Natural killer cell (primary cell): ENCODE data around the gene FXYD3. TPM values are rescaled to one million over a fixed set of nuclear protein-coding genes. Genes with fewer than 3 reads are reported as not detected.

Experiments used
- ATAC-seq, 3 donors: fragments of 150-1000 bp in 2 of 3; fragments of 200-7000 bp in 1 of 3; cut with Tn5 transposase; 1 replicate in 1 of 3; 2 replicates in 2 of 3; pipeline ENCODE4 v1.10.0; 2021; ENCODE audit warnings: mild to moderate bottlenecking in 2 of 3, moderate library complexity in 2 of 3
- DNase-seq, 2 donors: peaks; one replicate each; pipeline versions ENCODE4 v3.0.0 to v3.0.0-alpha.2; 2013 to 2021; ENCODE audit warnings: mixed read lengths in 1 of 2
- H3K27ac ChIP-seq: one replicate; pipeline ENCODE4 v1.5.1; 2013; ENCODE audit warnings: mild to moderate bottlenecking, low read length
- H3K27me3 ChIP-seq: one replicate; pipeline ENCODE4 v1.6.1; 2013; ENCODE audit warnings: low read length; ENCODE audit not compliant: control insufficient read depth, insufficient read depth
- H3K36me3 ChIP-seq: one replicate; pipeline ENCODE4 v1.6.1; 2013; ENCODE audit warnings: low read length; ENCODE audit not compliant: control insufficient read depth, insufficient read depth
- H3K4me1 ChIP-seq: one replicate; pipeline ENCODE4 v1.6.1; 2013; ENCODE audit warnings: low read length; ENCODE audit not compliant: control insufficient read depth, insufficient read depth
- H3K4me3 ChIP-seq: one replicate; pipeline ENCODE4 v1.5.1; 2013; ENCODE audit warnings: low read length
- H3K9me3 ChIP-seq: one replicate; pipeline ENCODE4 v1.6.1; 2013; ENCODE audit warnings: low read length; ENCODE audit not compliant: control insufficient read depth, insufficient read depth
- H3K27ac Mint-ChIP-seq, 2 donors: one replicate each; pipeline ENCODE4 v1.8.0; 2022; ENCODE audit warnings: mild to moderate bottlenecking in 2 of 2, mixed read lengths in 2 of 2, moderate library complexity in 1 of 2
- H3K27me3 Mint-ChIP-seq, 2 donors: one replicate each; pipeline ENCODE4 v1.8.0; 2022; ENCODE audit warnings: low read depth in 2 of 2, mixed read lengths in 2 of 2
- H3K36me3 Mint-ChIP-seq: one replicate; pipeline ENCODE4 v1.8.0; 2022; ENCODE audit warnings: mixed read lengths
- H3K4me1 Mint-ChIP-seq, 2 donors: one replicate each; pipeline ENCODE4 v1.8.0; 2022; ENCODE audit warnings: mixed read lengths in 2 of 2
- H3K4me3 Mint-ChIP-seq: one replicate; pipeline ENCODE4 v1.8.0; 2022; ENCODE audit warnings: mild to moderate bottlenecking, moderate library complexity, mixed read lengths
- H3K9me3 Mint-ChIP-seq, 2 donors: one replicate each; pipeline ENCODE4 v1.8.0; 2022; ENCODE audit warnings: mixed read lengths in 2 of 2
- WGBS: methylation state at CpG from one replicate; pipeline ENCODE4 v1.1.7; 2013; ENCODE audit warnings: missing lambda C conversion rate; ENCODE audit not compliant: insufficient coverage; 5-methylcytosine and 5-hydroxymethylcytosine counted together
- intact Hi-C: fragments of 100-400 bp; cut with micrococcal nuclease; formaldehyde crosslinking; loops from one replicate; pipeline ENCODE4 v1.14.2; 2022
- total RNA-seq, 4 donors: library from RNA; stranded (reverse); fragments of 120-200 nt in 1 of 4; gene quantifications; one replicate each; pipeline versions ENCODE4 v1.2.3 to v1.2.4, GENCODE V29; 2013 to 2022
- TF ChIP-seq, protein P1 (sequence below): fragments of 200-600 bp; IDR thresholded peaks from one replicate; pipeline ENCODE4 v1.8.0; 2022; ENCODE audit warnings: antibody characterized with exemption

The FXYD3 gene
- total RNA-seq, 3 donors from 2014 or later (not counting 1 experiment from before 2014, with no cell fraction given): not detected

DNA sequence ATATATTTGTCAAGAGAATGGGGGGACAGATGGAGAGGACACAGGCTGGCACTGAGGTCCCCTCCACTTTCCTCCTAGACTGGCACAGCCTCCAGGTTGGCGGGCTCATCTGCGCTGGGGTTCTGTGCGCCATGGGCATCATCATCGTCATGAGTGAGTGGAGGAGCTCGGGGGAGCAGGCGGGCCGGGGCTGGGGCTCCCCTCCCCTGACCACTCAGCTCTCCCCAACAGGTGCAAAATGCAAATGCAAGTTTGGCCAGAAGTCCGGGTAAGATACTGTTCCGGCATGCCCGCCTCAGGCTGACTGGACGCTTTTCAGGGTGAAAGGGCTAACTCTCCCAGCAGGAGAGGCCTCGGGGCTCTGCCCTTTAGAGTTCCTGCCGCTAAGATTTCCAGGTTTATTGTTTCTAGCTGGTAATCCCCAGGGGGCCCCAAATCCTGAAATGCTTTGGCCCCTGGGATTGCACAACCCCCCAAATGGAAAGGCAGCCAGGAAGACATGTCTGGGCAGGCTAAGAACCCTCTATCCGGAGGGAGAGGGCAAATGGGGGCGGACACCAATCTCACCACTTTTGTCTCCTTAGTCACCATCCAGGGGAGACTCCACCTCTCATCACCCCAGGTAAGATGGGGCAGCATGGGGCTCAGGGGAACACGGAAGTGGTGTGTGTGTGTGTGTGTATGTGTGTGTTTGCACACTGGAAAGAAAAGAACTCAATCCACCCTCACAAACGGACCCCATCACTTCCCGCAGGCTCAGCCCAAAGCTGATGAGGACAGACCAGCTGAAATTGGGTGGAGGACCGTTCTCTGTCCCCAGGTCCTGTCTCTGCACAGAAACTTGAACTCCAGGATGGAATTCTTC, 7.3 kb downstream of the FXYD3 start:
- ATAC-seq (no peak), DNase-seq (no peak)
- Histone ChIP-seq H3K27ac (no peak overlapping the region), H3K36me3 (no peaks in the 10 kb centered on the region), H3K4me3 (no peak overlapping the region), H3K9me3 (no peaks in the 10 kb centered on the region), H3K27me3 (no peaks in the 10 kb centered on the region), H3K4me1 (peaks cover 11% of the 10 kb centered on the region)
- 93% methylated on average over 18 of the region's 19 CpGs for WGBS
- peaks cover 14 to 19% of the 10 kb centered on the region in 2 donors for H3K4me1 Mint-ChIP-seq
- no peaks in the 10 kb centered on the region for H3K9me3 Mint-ChIP-seq
- no peaks in the 10 kb centered on the region for H3K36me3 Mint-ChIP-seq
- H3K4me3 Mint-ChIP-seq: no peak overlapping the region
- TF ChIP-seq, protein P1, sequence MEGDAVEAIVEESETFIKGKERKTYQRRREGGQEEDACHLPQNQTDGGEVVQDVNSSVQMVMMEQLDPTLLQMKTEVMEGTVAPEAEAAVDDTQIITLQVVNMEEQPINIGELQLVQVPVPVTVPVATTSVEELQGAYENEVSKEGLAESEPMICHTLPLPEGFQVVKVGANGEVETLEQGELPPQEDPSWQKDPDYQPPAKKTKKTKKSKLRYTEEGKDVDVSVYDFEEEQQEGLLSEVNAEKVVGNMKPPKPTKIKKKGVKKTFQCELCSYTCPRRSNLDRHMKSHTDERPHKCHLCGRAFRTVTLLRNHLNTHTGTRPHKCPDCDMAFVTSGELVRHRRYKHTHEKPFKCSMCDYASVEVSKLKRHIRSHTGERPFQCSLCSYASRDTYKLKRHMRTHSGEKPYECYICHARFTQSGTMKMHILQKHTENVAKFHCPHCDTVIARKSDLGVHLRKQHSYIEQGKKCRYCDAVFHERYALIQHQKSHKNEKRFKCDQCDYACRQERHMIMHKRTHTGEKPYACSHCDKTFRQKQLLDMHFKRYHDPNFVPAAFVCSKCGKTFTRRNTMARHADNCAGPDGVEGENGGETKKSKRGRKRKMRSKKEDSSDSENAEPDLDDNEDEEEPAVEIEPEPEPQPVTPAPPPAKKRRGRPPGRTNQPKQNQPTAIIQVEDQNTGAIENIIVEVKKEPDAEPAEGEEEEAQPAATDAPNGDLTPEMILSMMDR: no peak
- H3K27ac Mint-ChIP-seq: no peak overlapping the region
- H3K27me3 Mint-ChIP-seq: peaks cover 0 to 5% of the 10 kb centered on the region in 2 donors
- intact Hi-C loops: no loop called here

DNA sequence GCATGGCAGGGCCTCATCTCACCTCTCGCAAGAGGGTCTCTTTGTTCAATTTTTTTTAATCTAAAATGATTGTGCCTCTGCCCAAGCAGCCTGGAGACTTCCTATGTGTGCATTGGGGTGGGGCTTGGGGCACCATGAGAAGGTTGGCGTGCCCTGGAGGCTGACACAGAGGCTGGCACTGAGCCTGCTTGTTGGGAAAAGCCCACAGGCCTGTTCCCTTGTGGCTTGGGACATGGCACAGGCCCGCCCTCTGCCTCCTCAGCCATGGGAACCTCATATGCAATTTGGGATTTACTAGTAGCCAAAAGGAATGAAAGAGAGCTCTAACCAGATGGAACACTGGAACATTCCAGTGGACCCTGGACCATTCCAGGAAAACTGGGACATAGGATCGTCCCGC, 8.0 kb downstream of the FXYD3 start:
- DNase-seq (no peak), ATAC-seq (no peak)
- TF ChIP-seq, protein P1: no peak
- Histone ChIP-seq H3K27me3 (no peaks in the 10 kb centered on the region), H3K4me3 (no peak overlapping the region), H3K9me3 (no peaks in the 10 kb centered on the region), H3K27ac (no peak overlapping the region), H3K36me3 (no peaks in the 10 kb centered on the region), H3K4me1 (peaks cover 11% of the 10 kb centered on the region)
- H3K27ac Mint-ChIP-seq: no peak overlapping the region
- no peaks in the 10 kb centered on the region for H3K9me3 Mint-ChIP-seq
- H3K36me3 Mint-ChIP-seq: no peaks in the 10 kb centered on the region
- intact Hi-C loops: no loop called here
- H3K4me1 Mint-ChIP-seq: peaks cover 14 to 19% of the 10 kb centered on the region in 2 donors
- H3K4me3 Mint-ChIP-seq: peak overlapping the region; percentile 88
- WGBS: 94% methylated on average over 5 of the region's 5 CpGs
- peaks cover 0 to 5% of the 10 kb centered on the region in 2 donors for H3K27me3 Mint-ChIP-seq

GRCh38 chr19:35124098-35125060, 8.8 kb downstream of the FXYD3 start:
- TF ChIP-seq, protein P1: no peak
- Mint-ChIP-seq H3K4me1 (peaks cover 14 to 19% of the 10 kb centered on the region in 2 donors), H3K9me3 (no peaks in the 10 kb centered on the region), H3K27me3 (peaks cover 0 to 5% of the 10 kb centered on the region in 2 donors), H3K36me3 (no peaks in the 10 kb centered on the region), H3K27ac (peak overlapping the region; percentile 67 to 90), H3K4me3 (peak overlapping the region; percentile 88)
- Histone ChIP-seq H3K9me3 (no peaks in the 10 kb centered on the region), H3K36me3 (no peaks in the 10 kb centered on the region), H3K27me3 (no peaks in the 10 kb centered on the region), H3K4me1 (peaks cover 11% of the 10 kb centered on the region), H3K4me3 (peak overlapping the region; percentile 44), H3K27ac (peak overlapping the region; percentile 34)
- ATAC-seq: peak; percentile 70 to 98 (median 97)
- DNase-seq: peak; percentile 75 to 92
- intact Hi-C loops: no loop called here
- 20% methylated on average over 42 of the region's 42 CpGs for WGBS
